ENCODE measurements around the gene HELZ2.
"Not testable (repeated sequence)": the region's sequence is repeated elsewhere in the genome, so short reads cannot be mapped to it uniquely, and the experiment has no call there.

The HELZ2 gene

GRCh38 chr20:63610581-63611435 lies 36.8 kb upstream of the HELZ2 start:
- in situ Hi-C loops (cut with MboI; ENCODE audit: low pct_unique_long_range_greater_than_20kb, low sequenced_read_pairs, unreplicated experiment): no loop called here
- no peak for TF ChIP-seq CTCF (IDR thresholded peaks at IDR 0.05; ENCODE audit: extremely low read depth, insufficient read depth, missing control alignments)
- DNase-seq (ENCODE audit: low spot score): no peak

DNA sequence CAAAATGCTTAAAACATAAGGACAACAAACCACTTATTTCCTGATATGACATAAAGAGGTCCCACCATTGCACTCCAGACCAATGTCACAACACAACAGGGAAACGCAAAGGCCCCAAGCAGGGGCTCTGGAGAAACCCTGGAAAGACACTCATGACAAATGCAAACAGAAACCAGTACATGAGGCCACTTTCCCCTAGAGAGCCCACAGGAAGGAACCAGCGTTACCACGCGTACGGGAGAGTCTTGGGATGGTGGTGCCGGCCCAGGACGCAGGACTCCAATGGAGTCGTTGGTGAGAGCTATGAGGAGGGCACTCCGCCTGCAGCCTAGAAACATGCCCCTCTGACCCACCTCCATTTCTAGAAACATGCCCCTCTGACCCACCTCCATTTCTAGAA lies 32.6 kb upstream of the HELZ2 start:
- TF ChIP-seq CTCF (IDR thresholded peaks at IDR 0.05; ENCODE audit: extremely low read depth, insufficient read depth, missing control alignments): no peak
- no peak for DNase-seq (ENCODE audit: low spot score)
- in situ Hi-C loops (cut with MboI; ENCODE audit: low pct_unique_long_range_greater_than_20kb, low sequenced_read_pairs, unreplicated experiment): no loop called here

GRCh38 chr20:63602321-63602720 lies 28.3 kb upstream of the HELZ2 start:
- TF ChIP-seq CTCF (IDR thresholded peaks at IDR 0.05; ENCODE audit: extremely low read depth, insufficient read depth, missing control alignments): no peak
- DNase-seq (ENCODE audit: low spot score): no peak
- in situ Hi-C loops (cut with MboI; ENCODE audit: low pct_unique_long_range_greater_than_20kb, low sequenced_read_pairs, unreplicated experiment): no loop called here

DNA sequence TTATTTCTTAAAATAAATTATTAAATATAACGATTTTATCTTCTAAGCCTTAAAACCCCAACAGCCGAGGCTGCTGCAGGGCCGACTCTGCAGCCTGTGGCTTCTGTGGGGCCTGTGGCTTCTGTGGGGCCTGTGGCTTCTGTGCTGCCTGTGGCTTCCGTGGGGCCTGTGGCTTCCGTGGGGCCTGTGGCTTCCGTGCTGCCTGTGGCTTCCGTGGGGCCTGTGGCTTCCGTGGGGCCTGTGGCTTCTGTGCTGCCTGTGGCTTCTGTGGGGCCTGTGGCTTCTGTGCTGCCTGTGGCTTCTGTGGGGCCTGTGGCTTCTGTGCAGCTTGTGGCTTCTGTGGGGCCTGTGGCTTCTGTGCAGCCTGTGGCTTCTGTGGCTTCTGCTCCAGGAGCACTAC lies 27.6 kb upstream of the HELZ2 start:
- DNase-seq (ENCODE audit: low spot score); in situ Hi-C loops (cut with MboI; ENCODE audit: low pct_unique_long_range_greater_than_20kb, low sequenced_read_pairs, unreplicated experiment): not testable (repeated sequence)

DNA sequence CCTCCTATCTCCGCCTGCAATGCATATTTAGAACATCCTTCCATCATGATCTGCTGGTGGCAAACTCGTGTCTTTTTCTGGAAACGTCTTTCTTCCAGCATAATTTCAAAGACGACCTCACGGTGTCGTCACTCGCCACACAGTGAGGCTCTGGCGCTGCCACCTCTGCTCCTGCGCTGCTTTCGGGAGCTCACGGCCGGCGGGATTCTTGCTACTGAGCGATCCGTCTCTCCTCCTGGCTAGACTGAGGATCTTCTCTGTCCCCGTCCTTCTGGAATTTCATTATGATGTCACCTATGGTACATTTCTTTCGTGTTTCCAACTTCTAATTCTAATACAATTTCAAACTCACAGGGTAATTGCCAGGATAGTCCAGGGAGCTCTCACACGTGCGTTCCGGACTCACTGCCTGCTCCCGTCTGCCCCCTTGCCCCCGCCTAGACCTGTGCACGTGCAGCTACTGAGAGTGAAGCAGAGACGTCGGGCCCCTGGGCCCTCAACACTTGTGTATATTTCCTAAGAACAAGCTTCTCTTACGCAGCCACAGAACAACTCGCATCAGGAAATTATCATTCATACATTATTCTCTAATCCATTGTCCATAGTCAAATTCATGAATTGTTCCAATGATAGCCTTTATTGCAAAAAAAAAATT lies 25.5 kb upstream of the HELZ2 start:
- DNase-seq (ENCODE audit: low spot score): no peak
- in situ Hi-C loops (cut with MboI; ENCODE audit: low pct_unique_long_range_greater_than_20kb, low sequenced_read_pairs, unreplicated experiment): no loop called here
- no peak for TF ChIP-seq CTCF (IDR thresholded peaks at IDR 0.05; ENCODE audit: extremely low read depth, insufficient read depth, missing control alignments)

- no peak for DNase-seq (ENCODE audit: low spot score)
- TF ChIP-seq CTCF (IDR thresholded peaks at IDR 0.05; ENCODE audit: extremely low read depth, insufficient read depth, missing control alignments): no peak
- in situ Hi-C loops (cut with MboI; ENCODE audit: low pct_unique_long_range_greater_than_20kb, low sequenced_read_pairs, unreplicated experiment): no loop called here
These were observed 24.7 kb upstream of the HELZ2 start for GRCh38 chr20:63598479-63599395.

All from GM13977 (cell line).